GM20000 (cell line): ENCODE results near the gene FBXW7.
"Not testable (repeated sequence)": the region's sequence is repeated elsewhere in the genome, so short reads cannot be mapped to it uniquely, and the experiment has no call there.

ENCODE experiments used
- DNase-seq: peaks from one replicate; pipeline ENCODE4 v3.0.0; 2012; ENCODE audit warnings: low spot score
- CTCF ChIP-seq: IDR thresholded peaks from 2 replicates; pipeline ENCODE4 v1.5.1; 2012; ENCODE audit warnings: mild to moderate bottlenecking, control low read depth; ENCODE audit errors: extremely low read depth, missing control alignments

Gene FBXW7

GRCh38 chr4:152545088-152545487, 9.2 kb upstream of the FBXW7 start:
- no peak for DNase-seq
- TF ChIP-seq CTCF: no peak

GRCh38 chr4:152544533-152544932, 8.6 kb upstream of the FBXW7 start:
- DNase-seq: not testable (repeated sequence)

- no peak for DNase-seq
- TF ChIP-seq CTCF: no peak
These were observed 5.0 kb upstream of the FBXW7 start for GRCh38 chr4:152540941-152541340.

- peak; percentile 39 for DNase-seq
- no peak for TF ChIP-seq CTCF
These were observed 4.4 kb upstream of the FBXW7 start for GRCh38 chr4:152540293-152540674.

- no peak for DNase-seq
- TF ChIP-seq CTCF: no peak
These were observed 3.8 kb upstream of the FBXW7 start for GRCh38 chr4:152539556-152540292.

GRCh38 chr4:152537881-152538280, 2.0 kb upstream of the FBXW7 start:
- DNase-seq: no peak
- no peak for TF ChIP-seq CTCF

- TF ChIP-seq CTCF: no peak
- DNase-seq: peak; percentile 55
These were observed 772 bp upstream of the FBXW7 start for GRCh38 chr4:152536545-152537182.
